Cardiac muscle cell (in vitro differentiated cells and primary cell): ENCODE data around the gene UBXN7. TPM values are rescaled to one million over a fixed set of nuclear protein-coding genes. Genes with fewer than 3 reads are reported as not detected.
"Not testable (repeated sequence)": the region's sequence is repeated elsewhere in the genome, so short reads cannot be mapped to it uniquely, and the experiment has no call there.

ENCODE experiments used
- DNase-seq, 2 donors: peaks; one replicate each; pipeline versions ENCODE4 v3.0.0 to v3.0.0-alpha.2; 2010 to 2017; ENCODE audit warnings: low read depth in 1 of 2, low spot score in 1 of 2
- H3K27ac ChIP-seq: fragments of 200-600 bp; sonication (generic); 2 replicates; pipeline ENCODE4 v1.5.1; 2016
- H3K27me3 ChIP-seq: fragments of 200-600 bp; sonication (generic); 2 replicates; pipeline ENCODE4 v1.6.0; 2016; ENCODE audit warnings: control low read depth
- H3K36me3 ChIP-seq: fragments of 200-600 bp; sonication (generic); 2 replicates; pipeline ENCODE4 v1.5.1; 2016; ENCODE audit warnings: control low read depth
- H3K4me1 ChIP-seq: fragments of 200-600 bp; sonication (generic); 2 replicates; pipeline ENCODE4 v1.8.1; 2017; ENCODE audit warnings: low read depth, mild to moderate bottlenecking, mixed run types
- H3K4me3 ChIP-seq: fragments of 200-600 bp; sonication (generic); 2 replicates; pipeline ENCODE4 v1.5.1; 2016; ENCODE audit warnings: mild to moderate bottlenecking
- H3K9me3 ChIP-seq: fragments of 200-600 bp; sonication (generic); 2 replicates; pipeline ENCODE4 v1.5.1; 2017; ENCODE audit warnings: low read depth, mild to moderate bottlenecking, control low read depth
- CTCF ChIP-seq: IDR thresholded peaks from 2 replicates; pipeline ENCODE4 v1.5.1; 2012; ENCODE audit warnings: low read depth, mild to moderate bottlenecking, low read length
- polyA plus RNA-seq: library from polyadenylated mRNA; unstranded; fragments of >200 nt; fragmentation: Nextera tagmentation; extraction: Ambion mirVana; gene quantifications from 2 replicates; pipeline ENCODE4 v1.2.1, GENCODE V29; 2016
- total RNA-seq: library from RNA; depleted of rRNA; stranded (reverse); fragments of >200 nt; gene quantifications from 2 replicates; pipeline ENCODE4 v1.2.3, GENCODE V29; 2016

The UBXN7 gene
- total and polyA plus RNA-seq, 2 experiments from 2014 or later, result 27.7 to 33.1 TPM

GRCh38 chr3:196444500-196444894 is 12.3 kb upstream of the UBXN7 start:
- H3K27me3 ChIP-seq, result no peaks in the 10 kb centered on the region
- H3K27ac ChIP-seq, result no peak overlapping the region
- TF ChIP-seq CTCF, result no peak
- H3K36me3 ChIP-seq, result no peaks in the 10 kb centered on the region
- no peaks in the 10 kb centered on the region for H3K4me1 ChIP-seq
- no peaks in the 10 kb centered on the region for H3K9me3 ChIP-seq
- no peak for DNase-seq
- no peak overlapping the region for H3K4me3 ChIP-seq

- Histone ChIP-seq H3K36me3 (no peaks in the 10 kb centered on the region), H3K27ac (no peak overlapping the region), H3K9me3 (no peaks in the 10 kb centered on the region), H3K4me3 (no peak overlapping the region), H3K4me1 (no peaks in the 10 kb centered on the region), H3K27me3 (no peaks in the 10 kb centered on the region)
- TF ChIP-seq CTCF, result no peak
- DNase-seq, result no peak
Measured at GRCh38 chr3:196440696-196441095, 8.5 kb upstream of the UBXN7 start.

- H3K36me3 ChIP-seq, result no peaks in the 10 kb centered on the region
- no peaks in the 10 kb centered on the region for H3K27me3 ChIP-seq
- H3K9me3 ChIP-seq, result no peaks in the 10 kb centered on the region
- no peak for TF ChIP-seq CTCF
- H3K27ac ChIP-seq, result no peak overlapping the region
- H3K4me3 ChIP-seq, result no peak overlapping the region
- H3K4me1 ChIP-seq, result no peaks in the 10 kb centered on the region
- DNase-seq, result peak in 1 of 2 donors; percentile 77
Measured at GRCh38 chr3:196440041-196440537, 7.9 kb upstream of the UBXN7 start.

GRCh38 chr3:196431181-196432136 is 768 bp downstream of the UBXN7 start:
- H3K27ac ChIP-seq, result peak overlapping the region; percentile 95
- peaks cover 5% of the 10 kb centered on the region for H3K4me1 ChIP-seq
- H3K27me3 ChIP-seq, result no peaks in the 10 kb centered on the region
- no peaks in the 10 kb centered on the region for H3K9me3 ChIP-seq
- peak overlapping the region; percentile 92 for H3K4me3 ChIP-seq
- TF ChIP-seq CTCF, result no peak
- DNase-seq, result peak; percentile 69 to 77
- H3K36me3 ChIP-seq, result peaks cover 3% of the 10 kb centered on the region

- Histone ChIP-seq H3K27me3 (no peaks in the 10 kb centered on the region), H3K36me3 (peaks cover 3% of the 10 kb centered on the region), H3K4me3 (no peak overlapping the region), H3K27ac (no peak overlapping the region), H3K9me3 (no peaks in the 10 kb centered on the region), H3K4me1 (peaks cover 9% of the 10 kb centered on the region)
- no peak for DNase-seq
- no peak for TF ChIP-seq CTCF
Measured at GRCh38 chr3:196428041-196428440, 4.2 kb downstream of the UBXN7 start.

- not testable (repeated sequence) for H3K4me3 ChIP-seq, DNase-seq, H3K9me3 ChIP-seq, H3K27me3 ChIP-seq, H3K36me3 ChIP-seq, H3K27ac ChIP-seq, H3K4me1 ChIP-seq
Measured at GRCh38 chr3:196424421-196424820, 7.8 kb downstream of the UBXN7 start.
